ENCODE results near the gene PRSS36.
"Not testable (repeated sequence)": the region's sequence is repeated elsewhere in the genome, so short reads cannot be mapped to it uniquely, and the experiment has no call there.

PRSS36 gene
- 0 to 1.1 (median 0.56) reads per million in 4 donors for total RNA-seq

DNA sequence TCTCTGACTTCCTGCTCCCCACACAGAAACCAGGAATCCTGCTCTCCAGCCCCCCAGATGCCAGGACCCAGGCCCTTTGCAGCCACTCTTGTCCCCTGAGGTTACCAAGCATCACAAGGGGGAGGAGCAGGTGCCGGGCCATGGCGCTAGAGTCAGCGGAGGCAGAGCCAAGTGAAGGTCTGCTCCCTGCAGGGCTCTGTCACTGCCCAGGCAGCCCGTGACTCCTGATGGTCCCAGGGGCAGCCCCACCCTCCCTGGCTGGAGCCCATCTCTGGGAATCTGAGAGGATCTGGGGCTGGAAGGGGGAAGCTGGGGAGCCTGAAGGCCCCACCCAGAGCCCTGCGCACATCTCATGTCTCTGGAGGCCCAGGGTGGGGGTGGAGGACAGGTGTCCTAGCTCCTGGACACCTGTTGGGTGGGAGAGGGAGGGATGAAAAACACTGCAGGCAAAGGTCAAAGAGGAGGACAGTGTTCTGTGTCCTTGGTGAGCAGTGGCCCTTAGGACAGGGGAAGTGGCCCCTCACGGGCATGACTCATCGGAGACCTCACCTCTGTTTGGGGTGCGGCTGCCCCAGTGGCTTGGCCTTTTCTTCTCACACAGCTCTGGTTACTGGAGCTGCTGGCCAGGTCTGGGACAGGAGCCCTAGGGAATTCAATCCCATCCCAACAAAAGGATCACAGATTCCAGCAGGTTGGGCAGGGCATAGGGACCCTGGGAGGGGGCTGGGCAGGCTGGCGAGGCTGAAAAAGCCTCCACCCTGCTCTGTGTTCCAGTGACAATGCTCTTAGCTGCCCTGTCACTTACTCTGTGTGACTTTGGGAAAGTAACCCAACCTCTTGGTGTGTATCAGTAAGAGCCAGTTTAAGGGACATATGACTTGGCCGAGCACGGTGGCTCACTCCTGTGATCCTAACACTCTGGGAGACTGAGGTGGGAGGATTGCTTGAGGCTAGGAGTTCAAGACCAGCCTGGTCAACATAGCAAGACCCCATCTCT is at the start of gene PRSS36:
Gene PRSS36 (minus strand): TSS at position 173 of the 997 bp plus-strand sequence. CDS start 31 bp downstream, at position 142.
- no peak for DNase-seq

- no peak for DNase-seq
Measured at GRCh38 chr16:31199430-31200041, 49.7 kb upstream of the PRSS36 start.

GRCh38 chr16:31198207-31198882 is 48.5 kb upstream of the PRSS36 start:
- DNase-seq = no peak

DNA sequence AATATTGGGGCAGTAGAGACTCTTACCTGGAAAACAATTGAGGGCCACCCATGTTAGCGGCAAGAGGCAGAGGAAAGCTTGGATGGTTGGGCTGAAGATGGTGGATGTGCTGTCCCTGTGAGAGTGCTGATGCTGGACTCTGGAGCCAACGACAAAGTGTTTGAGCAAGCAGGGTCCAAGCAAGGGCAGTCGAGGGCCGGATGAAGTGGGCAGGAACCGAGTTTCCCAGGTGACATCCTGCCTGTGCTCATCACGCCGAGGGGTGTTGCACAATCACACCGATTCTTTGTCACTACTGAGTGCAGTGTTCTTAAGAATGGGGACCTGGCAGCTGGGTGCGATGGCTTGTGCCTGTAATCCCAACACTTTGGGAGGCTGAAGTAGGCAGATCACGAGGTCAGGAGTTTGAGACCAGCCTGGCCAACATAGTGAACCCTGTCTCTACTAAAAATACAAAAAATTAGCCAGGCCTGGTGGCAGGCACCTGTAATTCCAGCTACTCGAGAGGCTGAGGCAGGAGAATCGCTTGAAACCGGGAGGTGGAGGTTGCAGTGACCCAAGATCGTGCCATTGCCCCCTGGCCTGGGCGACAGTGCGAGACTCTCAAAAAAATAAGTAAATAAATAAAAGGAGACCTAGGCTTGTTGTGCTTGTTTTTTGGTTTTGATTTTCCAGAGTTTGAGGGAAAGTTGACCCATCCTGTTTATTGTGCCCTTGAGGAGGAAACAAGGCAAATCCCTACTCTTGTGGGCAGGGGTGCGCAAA is 46.6 kb upstream of the PRSS36 start:
- no peak for DNase-seq

DNA sequence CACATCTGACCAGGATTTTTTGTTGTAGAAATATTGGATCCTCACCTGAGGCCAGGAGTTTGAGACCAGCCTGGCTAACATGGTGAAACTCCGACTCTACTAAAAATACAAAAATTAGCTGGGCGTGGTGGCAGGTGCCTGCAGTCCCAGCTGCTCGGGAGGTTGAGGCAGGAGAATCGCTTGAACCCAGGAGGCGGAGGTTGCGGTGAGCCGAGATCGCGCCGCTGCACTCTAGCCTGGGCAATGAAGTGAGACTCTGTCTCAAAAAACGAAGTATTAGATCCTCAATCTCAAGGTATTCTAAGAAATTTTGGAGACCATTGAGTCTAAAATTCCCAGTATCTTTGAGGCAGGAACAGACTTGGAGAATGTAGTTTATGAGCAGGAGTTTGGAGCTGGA is 46.0 kb upstream of the PRSS36 start:
- not testable (repeated sequence) for DNase-seq

DNA sequence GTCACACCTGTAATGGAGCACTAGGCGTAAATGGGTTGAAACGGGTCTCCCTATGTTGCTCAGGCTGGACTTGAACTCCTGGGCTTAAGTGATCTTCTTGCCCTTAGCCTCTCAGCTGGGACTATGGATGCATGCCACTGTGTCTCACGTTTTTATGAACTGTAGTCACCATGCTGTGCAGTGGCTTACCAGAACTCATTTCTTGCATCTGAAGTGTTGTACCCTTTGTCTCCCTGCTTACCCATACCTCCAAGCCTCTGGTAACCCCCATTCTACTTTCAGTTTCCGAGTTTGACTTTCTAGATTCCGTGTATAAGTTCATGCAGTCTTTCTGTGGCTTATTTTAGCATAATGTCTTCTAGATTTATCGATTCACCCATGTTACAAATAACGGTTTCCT is 45.0 kb upstream of the PRSS36 start:
- DNase-seq = no peak

- no peak for DNase-seq
Measured at GRCh38 chr16:31193874-31194273, 44.0 kb upstream of the PRSS36 start.

GRCh38 chr16:31192856-31193642 is 43.2 kb upstream of the PRSS36 start:
- DNase-seq = no peak

DNA sequence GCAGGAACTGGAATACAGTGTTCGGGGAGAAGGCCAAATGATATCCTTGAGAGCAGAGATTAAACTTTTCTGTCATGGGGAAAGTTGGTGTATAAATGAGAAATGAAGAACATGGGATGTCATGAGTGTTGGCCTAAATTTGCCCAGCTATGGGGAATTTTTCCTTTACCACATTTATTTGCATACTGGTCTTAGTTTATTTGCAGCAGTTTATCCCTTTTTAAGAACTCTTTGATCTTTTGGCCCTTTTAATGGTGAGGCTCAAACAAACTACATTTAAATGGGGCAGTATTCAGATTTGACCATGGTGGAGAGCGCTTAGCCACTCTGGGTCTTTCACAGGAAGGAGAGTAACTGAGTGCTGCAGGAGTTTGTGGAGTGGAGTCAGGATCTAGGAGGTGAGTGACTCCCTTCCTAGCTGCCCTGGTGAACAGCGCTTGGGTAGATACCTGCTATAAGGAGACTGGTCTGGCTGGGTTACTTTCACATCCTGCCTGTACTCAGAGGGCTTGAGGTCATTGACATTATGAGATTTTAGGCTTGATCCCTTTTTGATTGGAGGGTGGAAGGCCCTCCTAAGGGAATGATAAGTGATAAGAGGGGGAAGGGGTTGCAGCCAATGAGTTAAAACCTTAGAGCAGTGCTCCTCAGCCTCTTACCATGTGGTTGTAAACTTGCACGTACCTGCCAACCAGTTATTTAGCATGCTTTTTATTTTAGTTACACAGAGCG is 42.0 kb upstream of the PRSS36 start:
- DNase-seq = no peak

DNA sequence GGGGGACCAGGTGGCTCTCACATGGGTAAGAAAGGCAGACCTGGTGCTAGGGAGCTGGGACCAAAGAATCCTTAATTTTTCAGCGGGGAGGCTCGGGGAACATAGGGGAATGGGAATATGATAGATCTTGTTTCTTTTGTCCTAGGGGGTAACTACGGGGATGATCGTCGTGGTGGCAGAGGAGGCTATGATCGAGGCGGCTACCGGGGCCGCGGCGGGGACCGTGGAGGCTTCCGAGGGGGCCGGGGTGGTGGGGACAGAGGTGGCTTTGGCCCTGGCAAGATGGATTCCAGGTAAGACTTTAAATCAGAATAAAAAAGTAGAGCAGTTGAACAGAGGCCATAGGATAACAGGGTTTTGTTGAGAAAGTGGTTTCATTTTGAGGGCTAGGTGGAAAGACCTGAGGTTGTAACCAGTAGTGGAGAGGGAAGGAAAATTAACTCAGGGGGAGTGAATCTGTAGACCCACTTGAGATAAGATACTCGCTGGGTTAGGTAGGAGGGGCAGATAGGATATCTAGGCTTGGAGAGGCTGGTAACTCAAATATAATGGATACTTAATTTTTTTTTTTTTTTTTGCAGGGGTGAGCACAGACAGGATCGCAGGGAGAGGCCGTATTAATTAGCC is 41.1 kb upstream of the PRSS36 start:
- DNase-seq = no peak

- DNase-seq = no peak
Measured at GRCh38 chr16:31190061-31190460, 40.2 kb upstream of the PRSS36 start.

- no peak for DNase-seq
Measured at GRCh38 chr16:31189412-31189778, 39.5 kb upstream of the PRSS36 start.

GRCh38 chr16:31188450-31189411 is 38.9 kb upstream of the PRSS36 start:
- DNase-seq = no peak

DNA sequence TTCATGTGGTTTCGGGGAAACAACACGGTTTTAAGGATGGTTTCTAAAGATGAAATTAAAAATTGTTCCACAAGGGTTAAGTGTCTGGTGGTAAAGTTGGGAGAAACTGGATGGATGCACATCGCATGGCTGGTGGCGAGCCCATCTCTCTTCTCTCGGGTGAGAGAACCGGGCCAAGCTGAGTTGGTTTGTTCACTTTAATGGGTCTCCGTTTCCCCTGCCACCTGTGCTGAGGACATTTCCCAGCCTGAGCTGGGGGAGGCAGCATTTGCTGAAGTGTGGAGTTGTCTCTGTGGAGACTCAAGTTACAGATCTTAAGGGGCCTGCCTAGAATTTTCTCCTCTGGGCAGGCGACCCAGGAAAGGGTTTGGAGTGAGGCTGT is 37.9 kb upstream of the PRSS36 start:
- no peak for DNase-seq

DNA sequence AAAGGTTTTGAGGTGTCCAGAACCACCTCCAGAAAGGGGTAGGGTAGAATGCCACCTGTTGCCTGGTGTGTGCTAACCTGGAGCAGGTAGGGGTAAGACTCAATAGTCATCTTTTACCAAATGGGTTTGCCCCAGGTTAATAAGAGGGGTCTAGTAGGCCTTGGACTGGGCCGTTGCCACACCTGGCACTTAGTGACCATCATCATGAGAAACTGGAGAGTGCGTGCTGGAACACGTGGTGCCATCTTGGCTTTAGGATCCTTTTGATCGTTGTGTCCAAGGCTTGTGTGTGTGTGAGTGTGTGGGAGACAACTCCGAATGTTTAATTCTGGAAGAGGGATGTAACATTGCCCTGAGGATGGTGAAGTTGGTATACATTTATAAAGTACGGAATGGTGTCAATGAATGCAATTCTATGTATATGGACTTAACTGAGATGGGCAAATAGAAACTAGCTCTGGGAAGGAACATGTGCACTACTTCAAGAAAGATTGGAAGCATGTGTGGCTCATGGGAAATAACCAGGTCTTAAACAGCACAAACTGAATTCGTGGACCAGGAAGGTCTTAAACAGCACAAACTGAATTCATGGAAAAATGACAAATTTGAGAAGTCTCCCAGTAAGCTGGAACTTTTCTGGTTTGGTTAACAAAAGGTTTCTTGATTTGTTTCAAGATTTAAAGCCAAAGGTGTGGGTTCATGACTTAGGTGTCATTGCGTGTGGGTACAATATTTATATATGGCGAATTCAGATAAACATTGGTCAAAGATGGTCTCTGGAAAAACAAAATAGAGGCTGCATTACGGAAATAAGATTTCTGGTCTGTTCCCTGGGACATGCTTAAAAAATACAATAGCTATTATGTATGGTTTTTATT is 37.3 kb upstream of the PRSS36 start:
- no peak for DNase-seq

- DNase-seq = no peak
Measured at GRCh38 chr16:31186176-31186575, 36.3 kb upstream of the PRSS36 start.

DNA sequence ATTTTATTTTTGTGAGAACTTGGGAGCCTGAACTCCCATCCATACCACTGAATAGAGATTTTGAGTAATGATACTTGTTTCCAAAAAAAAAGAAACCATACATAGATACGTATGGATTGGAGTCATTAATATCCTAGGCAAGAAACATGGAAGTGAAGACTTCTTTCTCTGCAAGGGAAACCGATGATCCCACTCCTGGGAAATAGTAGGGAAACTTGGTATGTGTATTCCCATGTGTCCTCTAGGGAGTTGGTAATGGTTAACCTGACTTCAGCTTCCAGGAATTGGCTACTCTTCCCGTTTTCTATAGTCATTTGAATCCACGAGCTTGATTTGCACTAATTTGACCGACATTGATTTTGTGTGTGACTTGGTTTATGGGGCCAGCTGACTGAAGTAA is 35.5 kb upstream of the PRSS36 start:
- no peak for DNase-seq

DNA sequence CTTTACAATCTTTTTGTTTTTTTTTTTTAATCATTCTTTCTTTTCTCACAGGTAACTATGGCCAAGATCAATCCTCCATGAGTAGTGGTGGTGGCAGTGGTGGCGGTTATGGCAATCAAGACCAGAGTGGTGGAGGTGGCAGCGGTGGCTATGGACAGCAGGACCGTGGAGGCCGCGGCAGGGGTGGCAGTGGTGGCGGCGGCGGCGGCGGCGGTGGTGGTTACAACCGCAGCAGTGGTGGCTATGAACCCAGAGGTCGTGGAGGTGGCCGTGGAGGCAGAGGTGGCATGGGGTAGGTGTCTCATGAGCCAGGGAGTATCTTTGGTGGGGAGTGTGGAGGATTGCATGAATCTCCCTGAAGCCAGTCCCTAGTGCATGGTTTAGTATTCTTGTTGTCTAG is 35.0 kb upstream of the PRSS36 start:
- no peak for DNase-seq
